ENCODE data around the gene PACSIN2.
A peak's percentile ranks its signal among the peaks of the same experiment; 100 is the strongest.
"Not testable (repeated sequence)": the region's sequence is repeated elsewhere in the genome, so short reads cannot be mapped to it uniquely, and the experiment has no call there.

Gene PACSIN2

GRCh38 chr22:42922374-42923191, 92.4 kb downstream of the PACSIN2 start:
- no peak for TF ChIP-seq CTCF (IDR thresholded peaks at IDR 0.05)
- Histone ChIP-seq H3K4me1 (ENCODE audit: control insufficient read depth in 1 of 2, insufficient read depth in 1 of 2, low read depth in 1 of 2, low read length in 1 of 2) (peaks cover 56 to 61% of the 10 kb centered on the region in 2 experiments), H3K36me3 (no peaks in the 10 kb centered on the region), H3K9me3 (no peaks in the 10 kb centered on the region), H3K4me3 (ENCODE audit: low read depth in 1 of 2, low read length in 1 of 2) (peak overlapping the region in 1 of 2 experiments; percentile 24), H3K27me3 (no peaks in the 10 kb centered on the region), H3K27ac (peak overlapping the region; percentile 88)

DNA sequence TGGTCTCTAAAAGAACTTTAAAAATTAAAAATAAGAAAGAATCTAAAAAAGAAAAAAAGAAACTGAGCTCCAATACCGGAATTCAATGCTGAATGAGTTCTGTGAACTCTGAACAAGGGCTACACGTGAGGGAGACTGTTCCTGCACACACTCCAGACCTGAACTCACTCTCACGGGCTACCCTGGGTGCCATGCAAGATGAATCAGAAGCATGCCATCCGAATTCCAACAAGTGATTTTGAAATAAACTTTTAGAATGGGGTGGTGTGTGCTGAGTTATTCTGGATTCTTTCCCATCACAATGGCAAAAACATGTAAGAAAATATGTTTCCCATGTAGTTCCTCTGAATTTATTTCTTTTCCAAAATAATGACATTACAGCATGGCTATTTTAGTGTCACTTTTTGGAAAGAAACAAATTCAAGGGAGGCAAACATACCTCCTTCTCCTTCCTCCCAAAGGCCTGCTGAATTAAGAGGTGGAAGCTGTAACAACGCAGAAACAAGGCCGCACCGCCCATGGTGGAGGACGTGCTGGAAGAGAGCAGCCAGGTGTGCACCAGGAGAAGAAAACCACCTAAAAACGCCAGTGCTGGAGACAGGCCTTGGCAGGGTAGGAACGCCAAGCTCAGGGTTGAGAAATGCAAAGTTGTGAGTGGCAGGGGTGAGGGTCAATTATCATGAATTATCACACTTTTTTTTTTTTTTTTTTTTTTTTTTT, 94.7 kb downstream of the PACSIN2 start:
- Histone ChIP-seq H3K9me3 (no peaks in the 10 kb centered on the region), H3K27ac (peak overlapping the region; percentile 16), H3K36me3 (no peaks in the 10 kb centered on the region), H3K4me3 (ENCODE audit: low read depth in 1 of 2, low read length in 1 of 2) (no peak overlapping the region), H3K27me3 (no peaks in the 10 kb centered on the region), H3K4me1 (ENCODE audit: control insufficient read depth in 1 of 2, insufficient read depth in 1 of 2, low read depth in 1 of 2, low read length in 1 of 2) (peaks cover 43 to 47% of the 10 kb centered on the region in 2 experiments)
- TF ChIP-seq CTCF (IDR thresholded peaks at IDR 0.05): no peak

DNA sequence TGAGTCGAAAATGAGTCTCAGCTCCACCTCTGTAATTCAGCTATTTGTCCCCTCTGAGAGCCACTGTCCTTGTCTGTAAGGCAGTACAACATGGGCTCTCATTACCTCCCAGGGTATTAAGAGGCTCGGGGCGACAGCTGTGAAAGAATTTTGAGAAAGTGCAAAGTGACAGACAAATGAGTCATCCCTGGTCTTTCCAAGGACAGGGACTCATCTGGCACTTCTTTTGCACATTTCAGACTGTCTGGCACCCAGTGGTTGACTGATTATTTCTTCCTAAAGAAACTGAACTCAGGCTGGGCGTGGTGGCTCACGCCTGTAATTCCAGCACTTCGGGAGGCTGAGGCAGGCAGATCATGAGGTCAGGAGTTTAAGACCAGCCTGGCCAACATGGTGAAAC, 95.8 kb downstream of the PACSIN2 start:
- Histone ChIP-seq H3K4me3 (ENCODE audit: low read depth in 1 of 2, low read length in 1 of 2) (no peak overlapping the region), H3K27ac (no peak overlapping the region), H3K4me1 (ENCODE audit: control insufficient read depth in 1 of 2, insufficient read depth in 1 of 2, low read depth in 1 of 2, low read length in 1 of 2) (peaks cover 37 to 49% of the 10 kb centered on the region in 2 experiments), H3K9me3 (no peaks in the 10 kb centered on the region), H3K36me3 (no peaks in the 10 kb centered on the region), H3K27me3 (no peaks in the 10 kb centered on the region)
- no peak for TF ChIP-seq CTCF (IDR thresholded peaks at IDR 0.05)

DNA sequence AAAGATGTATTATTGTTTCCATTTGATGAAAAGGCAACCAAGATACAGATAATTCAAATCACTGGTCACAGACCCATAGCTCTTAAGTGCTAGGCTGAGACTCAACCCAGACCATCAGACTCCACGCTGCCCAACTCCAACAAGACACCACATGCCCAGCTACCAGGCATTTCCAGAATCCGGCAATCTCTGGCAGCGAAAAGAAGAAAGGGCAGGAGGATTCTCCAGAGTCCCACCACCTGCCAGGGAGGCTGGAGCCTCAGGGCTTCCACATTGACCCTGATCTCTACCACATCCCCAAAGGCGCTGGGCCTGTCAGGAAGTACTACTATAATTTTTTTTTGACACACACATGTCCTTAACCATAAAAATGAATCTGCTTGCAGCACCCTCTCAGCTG, 96.4 kb downstream of the PACSIN2 start:
- no peak overlapping the region for H3K27ac ChIP-seq
- H3K36me3 ChIP-seq: no peaks in the 10 kb centered on the region
- H3K4me1 ChIP-seq (ENCODE audit: control insufficient read depth in 1 of 2, insufficient read depth in 1 of 2, low read depth in 1 of 2, low read length in 1 of 2): peaks cover 37 to 42% of the 10 kb centered on the region in 2 experiments
- no peak overlapping the region for H3K4me3 ChIP-seq (ENCODE audit: low read depth in 1 of 2, low read length in 1 of 2)
- no peak for TF ChIP-seq CTCF (IDR thresholded peaks at IDR 0.05)
- no peaks in the 10 kb centered on the region for H3K9me3 ChIP-seq
- H3K27me3 ChIP-seq: no peaks in the 10 kb centered on the region

- H3K4me3 ChIP-seq (ENCODE audit: low read depth in 1 of 2, low read length in 1 of 2); H3K27me3 ChIP-seq; H3K36me3 ChIP-seq; H3K27ac ChIP-seq; H3K9me3 ChIP-seq: not testable (repeated sequence)
- peaks cover 35 to 38% of the 10 kb centered on the region in 2 experiments for H3K4me1 ChIP-seq (ENCODE audit: control insufficient read depth in 1 of 2, insufficient read depth in 1 of 2, low read depth in 1 of 2, low read length in 1 of 2)
Measured at GRCh38 chr22:42917358-42917757, 97.6 kb downstream of the PACSIN2 start.
